PC-9 (cell line): ENCODE measurements around the gene ACOT6. TPM values are rescaled to one million over a fixed set of nuclear protein-coding genes. Genes with fewer than 3 reads are reported as not detected.
"Not testable (repeated sequence)": the region's sequence is repeated elsewhere in the genome, so short reads cannot be mapped to it uniquely, and the experiment has no call there.

Source experiments
- BruUV-seq: library from RNA; stranded (reverse); fragments of 400-500 nt; replicated peaks from 2 replicates; lab custom pipeline; 2021; lab: Mats Ljungman, UMichigan
- CTCF ChIA-PET: fragments of 300-600 bp; sonication (Branson Sonifier 250); formaldehyde crosslinking; loops from one replicate; lab custom pipeline; 2022; ENCODE audit warnings: antibody characterized with exemption; lab: Charles Lee
- POLR2A ChIA-PET: fragments of 300-600 bp; sonication (Branson Sonifier 250); formaldehyde crosslinking; loops from one replicate; lab custom pipeline; 2022; ENCODE audit warnings: antibody characterized with exemption; ENCODE audit not compliant: unreplicated experiment; lab: Charles Lee
- DNase-seq, 2 experiments: peaks; one replicate each; pipeline versions ENCODE4 v3.0.0 to v3.0.0-alpha.2; 2015 to 2022; ENCODE audit warnings: mixed read lengths in 1 of 2
- H2AFZ ChIP-seq: fragments of 200-600 bp; sonication (generic); 2 replicates; pipeline ENCODE4 v1.8.1; 2017; ENCODE audit warnings: antibody characterized with exemption
- H3F3A ChIP-seq: fragments of 200-600 bp; sonication (generic); 2 replicates; pipeline ENCODE4 v1.8.1; 2017; ENCODE audit warnings: antibody characterized with exemption, mild to moderate bottlenecking, low read depth; ENCODE audit not compliant: insufficient read depth
- H3K27ac ChIP-seq: fragments of 200-600 bp; sonication (generic); 2 replicates; pipeline ENCODE4 v1.6.1; 2016; ENCODE audit warnings: mixed run types
- H3K27me3 ChIP-seq: fragments of 200-600 bp; sonication (generic); 2 replicates; pipeline ENCODE4 v1.6.1; 2016; ENCODE audit warnings: low read depth, mixed run types; ENCODE audit not compliant: insufficient read depth
- H3K36me3 ChIP-seq: fragments of 200-600 bp; sonication (generic); 2 replicates; pipeline ENCODE4 v1.6.1; 2016; ENCODE audit warnings: low read depth, mixed run types
- H3K4me1 ChIP-seq: fragments of 200-600 bp; sonication (generic); replicated peaks from 2 replicates; pipeline ENCODE4 v1.6.1; 2016; ENCODE audit warnings: mixed run types; ENCODE audit not compliant: insufficient read depth
- H3K4me2 ChIP-seq: fragments of 200-600 bp; sonication (generic); 2 replicates; pipeline ENCODE4 v1.6.1; 2017; ENCODE audit warnings: mixed run types
- H3K4me3 ChIP-seq: fragments of 200-600 bp; sonication (generic); 2 replicates; pipeline ENCODE4 v1.6.1; 2016; ENCODE audit warnings: mixed run types
- H3K79me2 ChIP-seq: fragments of 200-600 bp; sonication (generic); 2 replicates; pipeline ENCODE4 v1.6.1; 2017; ENCODE audit warnings: low read depth, mixed run types
- H3K9me2 ChIP-seq: fragments of 200-600 bp; sonication (generic); 2 replicates; pipeline ENCODE4 v1.8.1; 2017; ENCODE audit warnings: mild to moderate bottlenecking; ENCODE audit not compliant: insufficient read depth
- H3K9me3 ChIP-seq: fragments of 200-600 bp; sonication (generic); 2 replicates; pipeline ENCODE4 v1.8.1; 2016; ENCODE audit warnings: low read depth; ENCODE audit not compliant: insufficient read depth
- H4K20me1 ChIP-seq: fragments of 200-600 bp; sonication (generic); 2 replicates; pipeline ENCODE4 v1.8.1; 2017; ENCODE audit not compliant: insufficient read depth
- CTCF ChIP-seq: fragments of 200-600 bp; sonication (generic); conservative IDR thresholded peaks from 2 replicates; pipeline ENCODE4 v1.6.1; 2017; ENCODE audit warnings: mixed run types, antibody characterized with exemption, mild to moderate bottlenecking, moderate library complexity
- EZH2 ChIP-seq: fragments of 200-600 bp; sonication (generic); IDR thresholded peaks from 2 replicates; pipeline ENCODE4 v1.8.0; 2017; ENCODE audit warnings: antibody characterized with exemption, low read depth
- intact Hi-C: fragments of 100-400 bp; cut with micrococcal nuclease; formaldehyde crosslinking; loops from one replicate; pipeline ENCODE4 v1.10.0; 2022; ENCODE audit not compliant: unreplicated experiment
- total RNA-seq: library from RNA; stranded (reverse); gene quantifications from 2 replicates; pipeline ENCODE4 v1.2.3, GENCODE V29; 2021

Gene ACOT6
- total RNA-seq, 1 experiment from 2014 or later: not detected

- BruUV-seq: no TSS peak
- CTCF ChIA-PET: no interaction called here
Measured at GRCh38 chr14:73589116-73589515, 23.2 kb upstream of the ACOT6 start.

GRCh38 chr14:73590673-73591004 is 21.7 kb upstream of the ACOT6 start:
- H2AFZ ChIP-seq, DNase-seq, H3K36me3 ChIP-seq, H3K9me3 ChIP-seq, H3K4me1 ChIP-seq, intact Hi-C loops, BruUV-seq, H3K27ac ChIP-seq, H4K20me1 ChIP-seq, POLR2A ChIA-PET, H3K4me3 ChIP-seq, CTCF ChIA-PET, H3K4me2 ChIP-seq, H3K79me2 ChIP-seq, H3F3A ChIP-seq, H3K27me3 ChIP-seq, H3K9me2 ChIP-seq: not testable (repeated sequence)

More at GRCh38 chr14:73589116-73589515, 23.2 kb upstream of the ACOT6 start:
- Histone ChIP-seq H4K20me1 (no peaks in the 10 kb centered on the region), H3F3A (no peaks in the 10 kb centered on the region), H3K79me2 (no peaks in the 10 kb centered on the region), H3K4me2 (no peak overlapping the region), H2AFZ (no peak overlapping the region), H3K27me3 (no peaks in the 10 kb centered on the region), H3K36me3 (no peaks in the 10 kb centered on the region), H3K4me3 (no peak overlapping the region), H3K27ac (no peak overlapping the region), H3K4me1 (no peaks in the 10 kb centered on the region), H3K9me2 (no peaks in the 10 kb centered on the region), H3K9me3 (no peaks in the 10 kb centered on the region)
- TF ChIP-seq CTCF (no peak), EZH2 (no peak)
- intact Hi-C loops: no loop called here
- POLR2A ChIA-PET: no interaction called here
- no peak for DNase-seq

- POLR2A ChIA-PET: no interaction called here
- Histone ChIP-seq H3K27me3 (no peaks in the 10 kb centered on the region), H2AFZ (peak within 1 kb of the TSS; percentile 76), H4K20me1 (no peaks in the 10 kb centered on the region), H3K27ac (no peak within 1 kb of the TSS), H3K79me2 (no peaks in the 10 kb centered on the region), H3K9me2 (no peaks in the 10 kb centered on the region), H3F3A (no peaks in the 10 kb centered on the region), H3K36me3 (no peaks in the 10 kb centered on the region), H3K4me2 (peak within 1 kb of the TSS; percentile 75), H3K4me1 (no peaks in the 10 kb centered on the region), H3K4me3 (peak within 1 kb of the TSS; percentile 54; the same call in 1 of the 2 replicates), H3K9me3 (no peaks in the 10 kb centered on the region)
- intact Hi-C loops: no loop called here
- TF ChIP-seq EZH2 (no peak), CTCF (no peak)
- CTCF ChIA-PET: no interaction called here
- no TSS peak for BruUV-seq
- DNase-seq: peak in 1 of 2 experiments; percentile 63
Measured at GRCh38 chr14:73591690-73592449, 20.4 kb upstream of the ACOT6 start, which contains the start of gene ACOT4. TSS of gene ACOT4 (plus strand) at chr14:73591873. CDS start at chr14:73591960, 87 bp downstream.
